Activated CD4-positive, alpha-beta T cell treated with anti-CD3 and anti-CD28 coated beads, Interleukin-2, Interleukin-6, amounts not matched to agents 100 ng/mL and 50 ng/mL, durations not matched to agents 16 hours and 8 hours (primary cell): Measurements from ENCODE around the gene APBA1.

Experiments
- DNase-seq: peaks from one replicate; pipeline ENCODE4 v3.0.0-alpha.2; 2020

The APBA1 gene

DNA sequence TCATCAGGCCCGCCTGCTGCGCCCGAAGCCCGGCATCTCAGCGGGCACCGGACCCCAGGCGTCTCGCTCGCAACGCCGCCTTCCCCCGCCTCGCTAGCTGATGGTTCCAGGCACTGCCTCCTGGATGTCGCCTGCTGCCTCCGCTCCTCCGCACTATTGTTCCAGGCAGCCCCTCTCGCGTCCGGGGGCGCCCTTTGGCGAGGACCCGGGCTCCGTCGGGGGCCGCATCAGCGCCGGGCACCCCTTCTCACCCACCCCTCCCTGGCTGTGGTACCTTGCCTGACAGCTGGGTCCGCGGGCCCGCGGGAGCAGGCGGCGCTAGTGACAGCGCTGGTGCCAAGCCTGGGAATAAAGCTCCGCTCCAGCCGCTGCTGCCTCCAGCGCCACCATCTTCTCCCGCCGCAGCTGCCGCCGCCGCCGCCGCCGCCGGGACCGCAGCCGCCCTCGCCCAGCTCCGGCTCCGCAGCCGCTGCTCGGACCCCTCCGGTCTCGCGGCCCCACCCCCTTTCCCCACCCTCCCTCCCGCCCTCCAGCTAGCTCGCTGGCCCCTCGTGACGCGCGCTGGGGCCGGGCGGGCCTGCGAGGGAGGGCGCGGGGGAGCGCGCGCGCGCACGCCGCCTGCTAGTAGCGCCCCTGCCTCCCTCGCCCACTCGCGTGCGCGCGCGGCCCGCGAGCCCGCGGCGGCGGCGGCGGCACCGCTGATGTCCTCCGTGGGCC lies at the start of gene APBA1:
TSS of gene APBA1 (minus strand) at position 493 of the 717 bp plus-strand sequence.
- peak; percentile 18 for DNase-seq

DNA sequence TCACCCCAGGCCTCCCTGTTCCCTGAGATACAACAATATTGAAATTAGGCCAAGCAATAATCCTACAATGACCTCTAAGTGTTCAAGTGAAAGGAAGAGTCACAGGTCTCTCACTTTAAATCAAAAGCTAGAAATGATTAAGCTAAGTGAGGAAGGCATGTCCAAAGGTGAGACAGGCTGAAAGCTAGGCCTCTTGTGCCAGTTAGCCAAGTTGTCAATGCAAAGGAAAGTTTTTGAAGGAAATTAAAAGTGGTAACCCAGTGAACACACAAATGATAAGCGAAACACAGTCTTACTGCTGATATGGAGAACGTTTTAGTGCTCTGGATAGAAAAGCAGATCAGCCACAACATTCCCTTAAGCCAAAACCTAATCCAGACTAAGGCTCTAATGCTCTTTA lies 47.8 kb upstream of the APBA1 start:
- no peak for DNase-seq

DNA sequence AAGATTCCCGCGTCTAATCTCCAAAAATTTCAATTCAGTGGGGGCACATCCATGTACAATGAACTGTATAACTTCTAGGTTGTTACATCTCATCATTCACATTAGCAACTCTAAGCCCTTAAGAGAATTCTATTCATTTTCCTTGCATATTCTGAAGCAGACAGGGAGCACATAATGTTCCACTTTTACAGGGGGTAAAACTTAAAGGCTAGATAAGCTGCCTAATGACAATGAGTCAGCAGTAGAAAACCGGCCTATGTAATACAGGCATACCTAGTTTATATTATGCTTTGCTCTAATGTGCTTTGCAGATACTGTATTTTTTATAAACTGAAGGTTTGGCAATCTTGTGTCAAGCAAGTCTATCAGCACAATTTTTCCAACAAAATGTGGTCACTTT lies 47.2 kb upstream of the APBA1 start:
- no peak for DNase-seq

DNA sequence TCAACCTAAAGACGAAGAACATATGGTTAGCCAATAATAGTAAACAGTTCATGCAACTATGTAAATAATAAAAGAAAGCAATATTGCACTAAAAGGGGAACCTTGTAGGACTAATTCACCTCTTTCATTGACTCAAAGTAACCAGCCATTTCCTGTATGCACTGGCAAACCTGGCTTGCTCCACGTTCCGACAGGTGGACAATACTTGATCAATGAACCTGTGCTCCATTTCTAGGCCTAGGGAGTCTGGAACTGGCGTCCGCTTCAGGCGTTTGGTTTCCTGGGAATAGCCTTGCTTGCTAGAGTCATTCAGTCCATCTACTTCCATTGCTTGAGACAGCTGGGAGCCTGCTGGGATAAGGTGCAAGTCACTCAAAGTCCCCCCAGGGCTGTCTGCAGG lies 46.0 kb upstream of the APBA1 start:
- DNase-seq = no peak

DNA sequence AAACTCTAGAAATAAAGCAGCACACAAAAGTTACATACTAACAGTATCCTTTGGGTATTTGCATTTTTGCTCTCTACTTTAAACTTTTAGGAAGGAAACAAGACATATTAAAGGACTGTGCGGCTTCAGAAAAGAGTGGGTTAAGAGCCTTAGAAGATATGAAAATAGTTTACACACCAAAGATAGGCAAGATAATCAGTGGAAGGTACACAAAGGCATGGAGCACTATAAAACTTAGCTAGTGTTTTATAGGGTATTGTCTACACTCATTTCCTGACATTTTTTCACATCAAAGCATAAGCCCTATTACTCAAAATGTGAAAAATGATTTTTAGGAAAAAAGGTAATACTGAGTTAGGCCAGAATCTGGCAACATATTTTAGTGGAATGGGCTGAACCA lies 43.7 kb upstream of the APBA1 start:
- no peak for DNase-seq

DNA sequence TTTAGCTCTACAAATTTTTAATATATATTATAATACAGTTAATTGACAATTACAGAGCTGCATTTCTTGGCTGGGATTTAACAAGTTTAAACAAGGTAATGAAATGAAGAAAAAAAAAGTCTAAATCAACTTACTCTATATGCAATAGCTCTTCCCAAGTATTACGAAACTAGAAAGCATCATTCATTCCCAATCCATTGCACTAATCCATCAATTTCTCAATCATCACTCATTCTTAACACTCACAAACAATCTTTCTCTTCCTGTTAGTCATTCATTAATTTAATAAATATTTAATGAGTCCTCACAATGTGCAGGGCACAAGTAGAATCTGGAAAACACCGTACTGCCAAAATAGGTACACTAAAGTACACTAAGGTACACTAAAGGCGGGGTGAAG lies 42.9 kb upstream of the APBA1 start:
- DNase-seq = no peak

DNA sequence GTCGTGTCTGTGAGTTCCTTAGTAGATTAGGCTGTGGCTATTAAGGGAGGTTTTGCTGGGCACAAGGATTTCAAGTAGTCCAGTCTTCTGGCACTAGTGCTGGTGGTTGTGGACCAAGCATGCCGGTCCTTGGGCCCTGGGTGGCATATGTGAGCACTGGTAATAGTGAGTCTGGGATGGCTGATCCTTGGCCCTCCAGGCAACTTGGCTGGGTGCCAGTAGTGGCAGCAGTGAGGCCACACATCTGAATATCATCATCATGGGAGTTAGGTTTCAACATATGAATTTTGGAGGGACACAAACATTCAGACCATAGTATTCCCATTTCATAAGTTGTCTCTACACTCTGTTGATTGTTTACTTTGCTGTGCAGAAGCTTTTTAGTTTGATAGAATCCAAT lies 25.3 kb upstream of the APBA1 start:
- DNase-seq = no peak

DNA sequence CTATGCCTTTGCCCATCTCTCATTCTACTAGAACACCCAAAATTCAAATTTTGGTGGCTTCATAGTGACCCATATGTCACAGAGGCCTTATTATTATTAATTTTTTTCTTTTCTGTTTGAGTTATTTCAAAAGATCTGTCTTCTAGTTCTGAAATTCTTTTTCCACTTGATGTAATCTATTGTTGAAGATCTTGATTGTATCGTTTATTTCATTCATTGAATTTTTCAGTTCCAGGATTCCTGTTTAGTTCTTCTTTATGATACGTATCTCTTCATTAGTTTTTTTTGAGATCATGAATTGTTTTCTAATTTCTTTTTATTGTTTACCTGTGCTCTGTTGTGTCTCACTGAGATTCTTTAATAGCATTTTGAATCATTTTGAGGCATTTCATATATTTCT lies 24.6 kb upstream of the APBA1 start:
- no peak for DNase-seq

DNA sequence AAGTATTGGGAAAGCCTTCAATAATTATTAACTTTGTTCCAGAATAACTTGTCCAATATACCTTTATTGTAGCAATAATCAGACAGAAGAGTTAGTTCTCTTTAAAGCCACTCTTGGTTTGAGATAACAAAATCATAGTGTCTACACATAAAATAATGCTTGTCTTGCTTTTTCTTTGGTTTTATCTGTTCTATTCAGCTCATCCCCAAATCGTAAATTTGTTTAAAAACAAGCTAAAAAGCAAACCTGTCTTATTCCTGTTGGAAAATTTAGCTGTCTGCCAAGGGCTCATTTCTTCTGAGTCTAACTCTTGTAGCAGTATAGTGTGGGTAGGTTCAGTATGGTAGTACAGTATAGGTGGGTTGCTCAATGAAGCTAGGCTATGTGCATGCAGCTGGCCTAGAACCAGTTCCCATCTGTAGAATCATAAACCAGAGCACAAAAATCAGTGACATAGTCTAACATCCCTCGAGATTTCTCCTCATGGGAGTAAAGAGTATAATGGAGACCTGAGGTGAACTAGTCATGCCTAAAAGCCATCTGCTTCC lies 17.9 kb upstream of the APBA1 start:
- DNase-seq = no peak

DNA sequence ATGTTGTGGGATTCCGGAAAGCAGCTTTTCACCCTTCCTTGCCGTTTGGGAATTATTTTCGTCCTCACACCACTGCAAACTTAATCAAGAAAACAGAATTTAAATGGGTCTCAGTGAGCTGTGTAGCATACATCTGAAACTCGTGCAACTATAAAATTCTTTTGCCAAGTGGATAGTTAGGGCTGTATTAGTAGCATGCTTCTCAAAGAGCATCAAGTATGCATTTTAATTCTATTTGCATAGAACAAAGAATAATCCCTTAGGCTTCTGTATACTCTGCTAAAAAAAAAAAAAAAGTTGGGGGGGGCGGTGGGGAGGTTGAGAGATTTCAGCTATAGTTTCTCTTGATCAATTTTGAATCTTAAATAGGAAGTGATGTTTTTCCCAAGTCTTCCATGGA lies 11.8 kb upstream of the APBA1 start:
- DNase-seq = no peak

DNA sequence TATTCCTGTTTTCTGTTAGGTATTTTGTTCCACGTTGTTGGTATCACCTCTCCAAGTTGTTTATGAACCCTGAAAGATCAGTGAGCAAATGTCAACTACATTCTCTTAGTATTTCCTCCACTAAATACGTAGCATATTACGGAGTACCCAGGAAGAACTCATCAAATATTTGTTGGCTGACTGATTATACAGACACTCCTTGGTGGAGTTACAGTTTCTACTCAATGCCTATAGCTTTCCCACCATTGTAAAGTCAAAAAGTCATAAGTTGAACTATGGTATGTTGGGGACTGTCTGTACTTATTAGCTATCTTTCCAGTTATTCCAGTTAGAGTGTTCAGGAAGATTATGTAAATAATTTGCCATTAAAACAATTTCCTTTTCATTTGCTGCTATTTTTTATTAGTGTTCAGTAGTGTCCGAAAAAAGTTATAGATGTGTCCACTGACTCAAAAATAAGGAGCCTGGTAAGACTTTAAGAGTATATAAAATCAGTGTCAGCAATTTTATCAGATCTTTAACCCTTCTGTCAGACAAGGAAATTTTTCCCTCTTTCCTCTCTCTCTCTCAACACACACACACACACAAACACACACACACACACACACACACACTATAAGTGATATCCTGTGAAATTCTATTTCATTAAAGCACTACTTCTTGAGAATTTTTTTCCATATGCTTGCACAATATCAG lies 6.8 kb upstream of the APBA1 start:
- DNase-seq = no peak

DNA sequence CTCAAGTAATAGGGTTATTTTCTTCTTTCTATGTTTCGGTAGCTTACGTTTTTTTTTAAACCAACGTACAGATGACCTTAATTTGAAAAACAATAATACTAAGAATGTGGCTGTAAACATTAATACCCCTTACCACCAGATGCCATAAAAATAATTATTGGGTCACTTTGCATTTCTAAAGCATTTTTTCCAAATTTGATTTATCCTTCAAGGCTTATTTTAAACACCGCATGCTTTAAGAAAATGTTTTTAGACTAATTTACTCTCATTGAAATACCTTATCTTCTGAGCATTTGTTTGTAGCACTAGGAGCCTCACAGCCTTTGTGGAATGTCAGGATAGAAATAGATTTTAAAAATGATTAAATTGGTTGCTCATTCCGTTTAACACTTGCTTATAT lies 5.8 kb upstream of the APBA1 start:
- no peak for DNase-seq

DNA sequence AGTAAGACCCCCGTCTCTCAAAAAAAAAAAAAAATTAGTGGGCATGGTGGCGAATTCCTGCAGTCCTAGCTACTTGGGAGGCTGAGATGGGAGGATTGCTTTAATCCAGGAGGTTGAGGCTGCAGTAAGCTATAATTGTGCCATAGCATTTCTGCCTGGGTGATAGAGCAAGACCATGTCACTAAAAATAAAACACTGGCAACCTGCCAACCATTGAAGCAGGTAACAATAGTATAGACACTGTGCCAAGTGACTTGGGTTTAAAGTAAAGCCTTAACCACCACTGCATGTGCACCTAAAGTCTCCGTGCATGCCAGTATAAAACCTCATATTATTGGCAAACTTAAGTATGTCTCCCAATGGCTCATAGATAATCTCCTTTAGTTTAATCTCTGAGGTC lies 3.4 kb upstream of the APBA1 start:
- DNase-seq = no peak

DNA sequence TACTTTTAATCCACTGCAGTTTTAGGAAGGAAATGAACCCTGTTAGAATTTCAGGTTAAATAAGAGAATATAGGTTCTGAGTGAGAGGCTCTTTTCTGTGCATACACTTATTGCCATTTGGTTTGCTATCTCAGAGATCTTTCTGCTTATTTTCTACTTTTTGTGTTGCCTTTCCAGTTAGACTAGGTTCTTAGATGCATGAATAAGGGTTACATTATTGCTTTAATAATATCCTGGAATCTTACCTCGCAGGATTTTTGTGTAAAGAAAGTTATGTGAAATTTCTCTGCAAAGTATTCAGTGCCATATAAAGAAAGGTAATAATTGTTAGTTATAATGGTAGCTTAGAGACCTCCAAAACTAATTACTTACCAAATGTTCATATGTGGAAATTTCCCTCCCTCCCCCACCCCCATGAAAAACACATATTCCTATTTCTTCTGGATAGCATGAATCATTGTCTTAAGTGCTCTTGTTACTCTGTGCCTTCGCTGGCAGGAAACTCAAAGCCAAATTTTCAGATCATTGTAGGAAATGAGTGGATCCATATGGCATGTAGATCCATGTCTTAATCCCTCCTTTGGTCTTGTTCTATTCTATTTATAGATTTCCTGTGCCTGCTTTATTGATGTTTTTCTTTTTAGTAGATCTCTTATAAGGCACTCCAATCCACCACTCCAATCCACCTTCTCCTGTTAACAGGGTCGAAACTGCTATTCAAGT lies 2.7 kb upstream of the APBA1 start:
- no peak for DNase-seq

DNA sequence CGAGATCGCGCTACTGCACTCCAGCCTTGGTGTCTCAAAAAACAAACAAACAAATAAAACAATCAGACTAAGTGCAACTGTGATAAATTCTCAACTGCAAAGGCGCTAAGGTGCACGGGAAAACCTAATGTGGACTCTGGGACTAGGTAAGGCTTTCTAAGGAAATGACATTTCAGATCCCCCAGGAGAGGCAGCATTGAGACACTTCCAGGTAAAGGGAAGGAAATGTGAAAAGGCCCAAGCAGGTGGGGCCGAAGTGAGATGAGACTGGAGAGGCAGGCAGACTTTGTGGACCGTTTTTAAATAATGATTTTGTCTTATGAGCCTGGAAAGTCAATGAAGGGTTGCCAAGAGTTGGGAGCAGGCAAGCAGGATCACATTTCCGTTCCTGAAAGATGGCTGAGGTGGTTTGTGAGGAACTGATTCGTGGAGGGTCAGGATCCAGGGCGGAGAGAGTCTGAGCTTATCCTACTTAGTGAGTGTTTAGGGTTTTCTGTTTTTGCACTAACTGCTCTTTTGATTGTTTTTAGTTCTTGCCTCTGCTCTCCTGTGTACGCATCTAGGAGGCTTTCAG lies 2.0 kb upstream of the APBA1 start:
- DNase-seq = no peak

DNA sequence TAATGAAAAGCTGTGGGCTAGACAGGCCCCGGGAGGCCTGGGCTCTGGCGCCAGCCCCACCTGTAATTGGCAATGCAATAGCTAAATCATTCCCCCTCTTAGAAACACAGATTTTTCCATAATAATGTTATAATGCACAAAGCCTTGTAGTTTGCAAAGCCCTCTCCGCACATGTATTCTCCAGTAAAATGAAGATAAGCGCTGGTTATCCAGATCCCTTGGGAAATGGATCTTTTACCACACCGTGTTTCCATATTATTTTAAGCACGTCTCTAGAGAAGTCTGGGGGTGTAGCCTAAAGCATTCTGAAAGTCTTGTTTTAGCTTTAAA lies 1.1 kb upstream of the APBA1 start:
- DNase-seq = no peak

DNA sequence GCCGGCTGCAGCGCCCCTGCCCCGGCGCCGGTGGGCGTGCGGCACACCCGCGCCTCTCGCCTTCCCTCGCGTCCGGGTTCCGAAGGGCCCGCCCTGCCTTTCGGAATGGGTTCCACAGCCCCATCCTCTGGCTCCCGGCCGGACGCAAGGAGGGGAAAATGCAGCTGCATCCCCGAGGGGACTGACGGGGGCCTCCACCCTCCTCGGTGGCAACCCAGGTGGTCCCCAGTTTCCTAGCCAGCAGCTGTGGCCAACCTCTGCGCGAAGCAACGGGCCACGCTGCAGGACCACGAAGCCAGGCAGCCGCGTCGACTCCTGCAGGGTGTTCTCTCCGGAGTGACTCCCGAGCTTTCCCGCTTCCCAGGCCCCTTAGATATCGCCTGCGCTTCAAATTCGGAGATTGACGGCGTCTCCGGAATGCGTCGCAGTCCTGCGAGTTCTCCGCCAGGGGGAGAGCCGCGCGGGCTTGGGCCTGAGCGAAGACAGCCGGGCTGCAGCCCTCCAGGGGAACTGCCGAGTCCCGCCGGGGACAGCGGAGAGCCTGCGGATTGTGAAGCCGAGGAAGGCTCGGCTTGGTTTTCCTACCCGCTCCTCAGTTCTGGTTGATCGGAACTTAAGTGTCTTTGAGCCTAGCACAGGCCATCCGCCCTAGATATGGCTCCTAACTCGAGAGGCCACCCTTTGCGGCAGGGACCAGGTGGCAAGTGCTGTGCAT lies 582 bp upstream of the APBA1 start:
- peak; percentile 84 for DNase-seq

DNA sequence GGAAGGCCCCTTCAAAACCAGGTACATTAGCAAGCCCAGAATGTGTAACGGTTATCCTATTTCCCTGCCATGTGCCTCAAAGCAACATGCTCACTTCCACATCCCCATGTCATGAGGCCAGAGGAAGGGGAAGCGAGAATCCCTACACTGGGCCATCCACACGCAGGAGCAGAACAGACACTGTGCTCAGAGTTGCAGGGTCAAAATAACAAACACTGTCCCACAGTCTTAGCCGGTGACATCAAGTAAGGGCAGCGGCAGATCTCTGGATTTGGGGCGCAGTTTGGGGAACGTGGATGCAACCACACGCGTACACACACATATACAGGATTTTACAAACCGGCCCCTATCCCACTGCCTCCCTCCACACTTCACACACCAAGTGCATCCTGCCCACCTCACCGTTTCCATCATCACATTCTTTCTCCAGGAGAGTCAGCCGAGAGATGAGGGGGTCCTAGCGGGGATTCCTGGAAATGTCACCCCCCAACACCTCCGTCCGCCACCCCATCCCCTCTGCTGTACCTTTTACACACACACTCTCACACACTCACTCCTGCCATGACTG lies 776 bp downstream of the APBA1 start:
- no peak for DNase-seq

DNA sequence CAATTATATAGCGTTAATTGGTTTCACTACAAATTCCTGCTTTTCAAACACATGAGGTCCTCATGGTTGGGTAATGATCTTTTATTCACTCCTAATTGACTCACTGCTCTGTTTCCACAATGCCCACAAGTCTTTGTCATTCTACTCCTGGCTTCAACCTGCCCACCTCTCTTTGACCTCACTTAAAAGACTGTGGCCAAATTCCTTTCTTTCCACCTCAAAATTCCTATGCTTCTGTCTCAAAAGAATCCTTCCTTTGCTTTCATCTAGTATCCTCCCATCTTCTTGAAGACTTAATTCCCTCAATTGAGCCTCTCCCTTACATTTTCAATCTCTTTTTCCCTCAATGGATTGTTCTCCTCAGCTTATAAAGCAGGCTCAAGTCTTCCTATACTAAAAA lies 4.9 kb downstream of the APBA1 start:
- no peak for DNase-seq

DNA sequence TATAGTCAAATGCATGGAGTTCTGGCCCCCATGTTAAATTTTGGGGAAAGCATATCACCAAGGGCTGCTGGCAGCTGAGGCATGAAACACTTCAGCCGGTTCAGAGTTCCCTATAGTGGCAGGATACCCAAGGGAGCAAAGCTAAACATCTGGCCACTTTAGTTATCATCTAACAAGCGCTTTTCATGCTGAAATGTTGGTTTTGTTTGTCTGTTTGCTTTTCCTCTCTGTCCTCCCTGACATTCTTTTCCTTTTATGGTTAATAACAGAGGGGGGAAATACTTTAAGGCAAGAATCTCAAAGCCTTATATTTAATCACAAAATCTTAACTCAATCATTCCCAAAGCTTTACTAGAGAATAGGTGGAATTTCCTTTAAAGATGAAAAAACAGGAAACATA lies 11.9 kb downstream of the APBA1 start:
- no peak for DNase-seq

DNA sequence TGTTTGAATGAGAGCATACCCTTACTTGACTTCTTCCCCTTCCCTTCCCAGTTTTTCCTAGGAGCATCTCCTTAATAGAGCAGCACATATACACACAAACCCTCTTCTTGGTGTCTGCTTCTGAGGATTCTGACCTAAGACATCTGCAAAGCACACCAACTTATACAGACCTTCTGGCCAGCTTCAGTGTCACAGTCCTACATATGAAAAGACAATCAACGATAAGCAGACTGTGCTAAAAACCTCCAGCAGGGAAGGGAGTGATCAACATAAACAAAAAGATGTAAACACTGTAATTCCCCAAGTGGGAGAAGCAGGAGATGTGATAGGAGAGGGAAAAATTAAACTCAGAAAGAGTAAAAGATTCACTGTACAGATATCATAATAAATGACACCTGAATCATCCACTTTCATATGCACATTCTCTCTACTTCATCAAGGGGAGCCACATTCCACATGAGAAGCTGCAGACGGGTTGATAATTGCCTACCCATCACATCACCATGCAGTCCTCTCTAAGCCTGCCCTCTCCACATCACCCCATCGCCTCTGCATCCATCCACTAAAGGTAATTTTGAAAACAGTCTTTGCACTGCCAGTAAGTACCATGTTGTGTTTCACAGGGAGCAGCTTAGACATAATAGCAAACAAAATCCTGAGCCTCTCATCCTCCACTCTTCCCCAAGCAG lies 13.0 kb downstream of the APBA1 start:
- no peak for DNase-seq

DNA sequence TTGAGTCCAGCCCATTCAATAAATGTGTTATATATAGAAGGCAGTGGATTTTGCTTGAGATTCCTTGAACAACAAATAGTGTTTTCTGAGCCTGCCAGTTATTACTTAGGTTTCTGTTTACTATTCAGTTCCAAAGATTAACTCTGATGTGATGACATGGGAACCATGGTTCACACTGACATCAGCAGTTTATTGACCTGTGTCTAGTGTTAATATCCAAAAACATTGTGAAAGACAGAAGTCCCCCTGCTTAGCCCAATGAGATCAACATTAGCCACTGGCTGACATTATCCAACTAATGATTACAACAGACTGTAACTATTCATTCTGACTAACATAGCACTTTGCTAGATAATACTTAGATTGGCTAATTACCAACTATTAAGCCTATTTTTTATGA lies 14.9 kb downstream of the APBA1 start:
- no peak for DNase-seq
